HG03575 (cell line): ENCODE measurements around the gene IFIH1.

Experiments used
- ATAC-seq: cut with Tn5 transposase; IDR thresholded peaks from one replicate; pipeline ENCODE4 v1.9.1; 2021; ENCODE audit not compliant: unreplicated experiment, insufficient number of reproducible peaks, low FRiP score; ENCODE audit errors: extremely low read depth

IFIH1 gene

GRCh38 chr2:162316590-162316989 is 1.9 kb downstream of the IFIH1 start:
- no peak for ATAC-seq

GRCh38 chr2:162315938-162316337 is 2.5 kb downstream of the IFIH1 start:
- no peak for ATAC-seq

GRCh38 chr2:162312853-162313252 is 5.6 kb downstream of the IFIH1 start:
- no peak for ATAC-seq

GRCh38 chr2:162308747-162309503 is 9.6 kb downstream of the IFIH1 start:
- no peak for ATAC-seq

GRCh38 chr2:162305901-162306300 is 12.6 kb downstream of the IFIH1 start:
- ATAC-seq, result no peak

- no peak for ATAC-seq
Observed at GRCh38 chr2:162301877-162302276, 16.6 kb downstream of the IFIH1 start.

GRCh38 chr2:162301151-162301804 is 17.2 kb downstream of the IFIH1 start:
- ATAC-seq, result peak; percentile 60

GRCh38 chr2:162300266-162300665 is 18.2 kb downstream of the IFIH1 start:
- no peak for ATAC-seq

GRCh38 chr2:162298669-162299335 is 19.7 kb downstream of the IFIH1 start:
- ATAC-seq, result no peak

GRCh38 chr2:162297925-162298552 is 20.4 kb downstream of the IFIH1 start:
- no peak for ATAC-seq

GRCh38 chr2:162295009-162295408 is 23.5 kb downstream of the IFIH1 start:
- no peak for ATAC-seq

GRCh38 chr2:162293122-162293786 is 25.2 kb downstream of the IFIH1 start:
- ATAC-seq, result no peak

GRCh38 chr2:162291748-162292147 is 26.7 kb downstream of the IFIH1 start:
- ATAC-seq, result no peak

GRCh38 chr2:162282765-162283425 is 35.6 kb downstream of the IFIH1 start:
- no peak for ATAC-seq

- no peak for ATAC-seq
Observed at GRCh38 chr2:162280654-162281053, 37.8 kb downstream of the IFIH1 start.

GRCh38 chr2:162277381-162277780 is 41.1 kb downstream of the IFIH1 start:
- no peak for ATAC-seq

GRCh38 chr2:162267996-162268395 is 50.5 kb downstream of the IFIH1 start:
- ATAC-seq, result no peak

- ATAC-seq, result no peak
Observed at GRCh38 chr2:162267496-162267895, 51.0 kb downstream of the IFIH1 start.

- no peak for ATAC-seq
Observed at GRCh38 chr2:162266460-162266760, 52.1 kb downstream of the IFIH1 start.
